Measurements from ENCODE around the gene GNAI3.

GNAI3 gene

GRCh38 chr1:109546311-109547109, 1.9 kb upstream of the GNAI3 start:
- peak; percentile 77 to 89 (median 85) for DNase-seq (ENCODE audit: low read depth in 3 of 3)

GRCh38 chr1:109547463-109548320, 723 bp upstream of the GNAI3 start:
- peak in 1 of 3 experiments; percentile 12 for DNase-seq (ENCODE audit: low read depth in 3 of 3)

GRCh38 chr1:109556563-109556962, 8.1 kb downstream of the GNAI3 start:
- no peak for DNase-seq (ENCODE audit: low read depth in 3 of 3)

GRCh38 chr1:109557520-109557919, 9.1 kb downstream of the GNAI3 start:
- DNase-seq (ENCODE audit: low read depth in 3 of 3): no peak

- no peak for DNase-seq (ENCODE audit: low read depth in 3 of 3)
Observed at GRCh38 chr1:109559995-109560394, 11.6 kb downstream of the GNAI3 start.

- no peak for DNase-seq (ENCODE audit: low read depth in 3 of 3)
Observed at GRCh38 chr1:109564194-109564878, 15.9 kb downstream of the GNAI3 start.

GRCh38 chr1:109565241-109565640, 16.8 kb downstream of the GNAI3 start:
- DNase-seq (ENCODE audit: low read depth in 3 of 3): no peak

- no peak for DNase-seq (ENCODE audit: low read depth in 3 of 3)
Observed at GRCh38 chr1:109566982-109567381, 18.6 kb downstream of the GNAI3 start.

- no peak for DNase-seq (ENCODE audit: low read depth in 3 of 3)
Observed at GRCh38 chr1:109567877-109568672, 19.7 kb downstream of the GNAI3 start.

GRCh38 chr1:109569323-109569722, 20.9 kb downstream of the GNAI3 start:
- no peak for DNase-seq (ENCODE audit: low read depth in 3 of 3)

GRCh38 chr1:109570414-109570813, 22.0 kb downstream of the GNAI3 start:
- no peak for DNase-seq (ENCODE audit: low read depth in 3 of 3)

GRCh38 chr1:109573785-109574184, 25.4 kb downstream of the GNAI3 start:
- no peak for DNase-seq (ENCODE audit: low read depth in 3 of 3)

- no peak for DNase-seq (ENCODE audit: low read depth in 3 of 3)
Observed at GRCh38 chr1:109578947-109579443, 30.6 kb downstream of the GNAI3 start.

- DNase-seq (ENCODE audit: low read depth in 3 of 3): no peak
Observed at GRCh38 chr1:109579491-109579890, 31.1 kb downstream of the GNAI3 start.

GRCh38 chr1:109582021-109582420, 33.6 kb downstream of the GNAI3 start:
- no peak for DNase-seq (ENCODE audit: low read depth in 3 of 3)

- no peak for DNase-seq (ENCODE audit: low read depth in 3 of 3)
Observed at GRCh38 chr1:109584766-109585165, 36.4 kb downstream of the GNAI3 start.

- no peak for DNase-seq (ENCODE audit: low read depth in 3 of 3)
Observed at GRCh38 chr1:109586055-109586454, 37.6 kb downstream of the GNAI3 start.

GRCh38 chr1:109589177-109589576, 40.8 kb downstream of the GNAI3 start:
- DNase-seq (ENCODE audit: low read depth in 3 of 3): no peak

GRCh38 chr1:109589679-109590078, 41.3 kb downstream of the GNAI3 start:
- no peak for DNase-seq (ENCODE audit: low read depth in 3 of 3)

GRCh38 chr1:109592916-109593315, 44.5 kb downstream of the GNAI3 start:
- no peak for DNase-seq (ENCODE audit: low read depth in 3 of 3)

- DNase-seq (ENCODE audit: low read depth in 3 of 3): no peak
Observed at GRCh38 chr1:109595531-109595930, 47.1 kb downstream of the GNAI3 start.

Data from stimulated activated CD4-positive, alpha-beta T cell treated with anti-CD3 and anti-CD28 coated beads, TNF-alpha, amount 100 ng/mL, for 24 hours (primary cell).